Renal pelvis (tissue), 4 donors: ENCODE data around the gene BMPR1B. TPM values are rescaled to one million over a fixed set of nuclear protein-coding genes. Genes with fewer than 3 reads are reported as not detected.
A peak's percentile ranks its signal among the peaks of the same experiment; 100 is the strongest.
"Not testable (repeated sequence)": the region's sequence is repeated elsewhere in the genome, so short reads cannot be mapped to it uniquely, and the experiment has no call there.

Experiments
- DNase-seq: peaks from one replicate; pipeline ENCODE4 v3.0.0-alpha.2; 2013
- polyA plus RNA-seq, 3 donors: library from polyadenylated mRNA; unstranded; fragments of 120-200 nt; gene quantifications; one replicate each; pipeline ENCODE4 v1.2.1, GENCODE V29; 2013; ENCODE audit not compliant: insufficient read length in 3 of 3

BMPR1B gene
- polyA plus RNA-seq, 3 donors = 17.3 to 24.4 (median 18.2) TPM

GRCh38 chr4:95129031-95129430 is 371.3 kb downstream of the BMPR1B start:
- DNase-seq = no peak

- no peak for DNase-seq
Observed at GRCh38 chr4:95129821-95130311, 372.1 kb downstream of the BMPR1B start.

GRCh38 chr4:95134016-95134415 is 376.3 kb downstream of the BMPR1B start:
- not testable (repeated sequence) for DNase-seq

- DNase-seq = not testable (repeated sequence)
Observed at GRCh38 chr4:95139424-95139823, 381.7 kb downstream of the BMPR1B start.

GRCh38 chr4:95141361-95141760 is 383.6 kb downstream of the BMPR1B start:
- DNase-seq = no peak

- peak; percentile 40 for DNase-seq
Observed at GRCh38 chr4:95142932-95143331, 385.2 kb downstream of the BMPR1B start.

- DNase-seq = no peak
Observed at GRCh38 chr4:95151255-95151654, 393.5 kb downstream of the BMPR1B start.

GRCh38 chr4:95153182-95153581 is 395.4 kb downstream of the BMPR1B start:
- DNase-seq = no peak

- no peak for DNase-seq
Observed at GRCh38 chr4:95155759-95156451, 398.1 kb downstream of the BMPR1B start.

- no peak for DNase-seq
Observed at GRCh38 chr4:95156452-95156765, 398.7 kb downstream of the BMPR1B start.

GRCh38 chr4:95157596-95157995 is 399.8 kb downstream of the BMPR1B start:
- no peak for DNase-seq

- no peak for DNase-seq
Observed at GRCh38 chr4:95158045-95158444, 400.3 kb downstream of the BMPR1B start.

- DNase-seq = no peak
Observed at GRCh38 chr4:95158626-95159025, 400.9 kb downstream of the BMPR1B start.

GRCh38 chr4:95159384-95159783 is 401.6 kb downstream of the BMPR1B start:
- DNase-seq = no peak

- DNase-seq = no peak
Observed at GRCh38 chr4:95161781-95162469, 404.2 kb downstream of the BMPR1B start.

- DNase-seq = no peak
Observed at GRCh38 chr4:95162867-95163266, 405.1 kb downstream of the BMPR1B start.

- peak; percentile 71 for DNase-seq
Observed at GRCh38 chr4:95165926-95166524, 408.3 kb downstream of the BMPR1B start.

- no peak for DNase-seq
Observed at GRCh38 chr4:95167805-95168204, 410.1 kb downstream of the BMPR1B start.

- DNase-seq = no peak
Observed at GRCh38 chr4:95170176-95170575, 412.4 kb downstream of the BMPR1B start.

- DNase-seq = not testable (repeated sequence)
Observed at GRCh38 chr4:95171377-95171776, 413.6 kb downstream of the BMPR1B start.

- no peak for DNase-seq
Observed at GRCh38 chr4:95178938-95179337, 421.2 kb downstream of the BMPR1B start.

- DNase-seq = no peak
Observed at GRCh38 chr4:95180531-95181242, 422.9 kb downstream of the BMPR1B start.
